ENCODE data around the gene SLC24A3. TPM values are rescaled to one million over a fixed set of nuclear protein-coding genes. Genes with fewer than 3 reads are reported as not detected.

SLC24A3 gene
- total RNA-seq, 3 donors from 2014 or later = 4.9 to 12.3 (median 5.9) TPM

DNA sequence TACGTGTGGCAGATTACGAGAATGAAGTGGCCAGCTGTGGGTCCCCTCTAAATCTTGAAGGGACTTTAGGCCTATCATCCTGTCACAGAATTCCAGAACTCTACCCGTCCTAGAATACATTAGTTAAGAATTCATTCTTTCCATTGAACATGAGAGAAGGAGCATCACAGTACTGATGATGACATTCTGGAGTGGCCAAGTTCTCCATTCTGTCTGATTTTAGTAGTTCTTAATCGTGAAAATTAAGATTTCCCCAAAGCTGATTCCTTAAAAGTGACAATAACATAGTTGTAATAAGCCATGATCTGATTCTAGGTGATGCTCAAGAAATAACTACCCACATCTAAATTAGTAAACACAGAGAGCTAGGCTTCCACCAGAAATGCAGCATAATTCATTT, 510.6 kb downstream of the SLC24A3 start:
- H3K36me3 ChIP-seq = no peaks in the 10 kb centered on the region
- H3K27me3 ChIP-seq = no peaks in the 10 kb centered on the region
- no peak overlapping the region for H3K27ac ChIP-seq
- no peaks in the 10 kb centered on the region for H3K4me1 ChIP-seq
- H3K9me3 ChIP-seq = no peaks in the 10 kb centered on the region
- H3K4me3 ChIP-seq = no peak overlapping the region
- DNase-seq (ENCODE audit: low spot score in 2 of 2) = no peak
- TF ChIP-seq POLR2AphosphoS5 (IDR thresholded peaks at IDR 0.05) = no peak
- TF ChIP-seq POLR2A (IDR thresholded peaks at IDR 0.05) = no peak
- TF ChIP-seq, protein P1, sequence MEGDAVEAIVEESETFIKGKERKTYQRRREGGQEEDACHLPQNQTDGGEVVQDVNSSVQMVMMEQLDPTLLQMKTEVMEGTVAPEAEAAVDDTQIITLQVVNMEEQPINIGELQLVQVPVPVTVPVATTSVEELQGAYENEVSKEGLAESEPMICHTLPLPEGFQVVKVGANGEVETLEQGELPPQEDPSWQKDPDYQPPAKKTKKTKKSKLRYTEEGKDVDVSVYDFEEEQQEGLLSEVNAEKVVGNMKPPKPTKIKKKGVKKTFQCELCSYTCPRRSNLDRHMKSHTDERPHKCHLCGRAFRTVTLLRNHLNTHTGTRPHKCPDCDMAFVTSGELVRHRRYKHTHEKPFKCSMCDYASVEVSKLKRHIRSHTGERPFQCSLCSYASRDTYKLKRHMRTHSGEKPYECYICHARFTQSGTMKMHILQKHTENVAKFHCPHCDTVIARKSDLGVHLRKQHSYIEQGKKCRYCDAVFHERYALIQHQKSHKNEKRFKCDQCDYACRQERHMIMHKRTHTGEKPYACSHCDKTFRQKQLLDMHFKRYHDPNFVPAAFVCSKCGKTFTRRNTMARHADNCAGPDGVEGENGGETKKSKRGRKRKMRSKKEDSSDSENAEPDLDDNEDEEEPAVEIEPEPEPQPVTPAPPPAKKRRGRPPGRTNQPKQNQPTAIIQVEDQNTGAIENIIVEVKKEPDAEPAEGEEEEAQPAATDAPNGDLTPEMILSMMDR (IDR thresholded peaks at IDR 0.05) = no peak
- intact Hi-C loops (cut with DNase I; ENCODE audit: low total_unique reads) = no loop called here

DNA sequence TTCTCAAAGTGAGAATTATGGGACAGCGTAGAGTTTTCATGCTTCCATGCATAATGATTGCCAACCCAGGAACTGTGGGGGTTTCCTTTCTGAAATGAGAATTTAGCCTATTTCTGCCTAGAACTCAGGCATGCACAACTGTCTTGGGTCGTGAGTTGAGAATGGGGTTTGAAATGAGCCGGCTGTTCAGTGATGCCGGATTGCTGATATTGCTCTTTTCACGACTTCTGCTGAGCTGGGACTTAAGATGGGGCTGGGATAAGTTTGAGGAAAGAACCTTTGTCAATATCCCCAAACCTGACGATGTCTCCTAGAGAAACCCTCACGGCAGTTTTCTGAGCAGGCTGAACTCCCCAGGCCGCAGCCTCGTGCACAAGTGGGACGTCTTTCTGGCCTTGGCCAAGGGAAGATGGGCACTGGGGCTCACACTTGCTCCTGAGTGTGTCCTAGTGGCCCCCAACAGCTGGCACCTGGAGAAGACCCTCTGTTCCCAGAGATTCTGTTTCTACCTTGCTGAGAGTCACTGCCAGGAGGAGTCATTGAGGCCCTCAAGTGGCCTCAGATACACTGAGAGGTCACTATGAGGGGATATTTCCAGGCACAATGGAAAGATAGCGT, 511.5 kb downstream of the SLC24A3 start:
- DNase-seq (ENCODE audit: low spot score in 2 of 2) = no peak
- no peaks in the 10 kb centered on the region for H3K36me3 ChIP-seq
- no peak overlapping the region for H3K27ac ChIP-seq
- intact Hi-C loops (cut with DNase I; ENCODE audit: low total_unique reads) = no loop called here
- H3K4me3 ChIP-seq = no peak overlapping the region
- TF ChIP-seq POLR2A (IDR thresholded peaks at IDR 0.05) (no peak), POLR2AphosphoS5 (IDR thresholded peaks at IDR 0.05) (no peak)
- TF ChIP-seq, protein P1 (IDR thresholded peaks at IDR 0.05) = no peak
- H3K4me1 ChIP-seq = no peaks in the 10 kb centered on the region
- no peaks in the 10 kb centered on the region for H3K27me3 ChIP-seq
- no peaks in the 10 kb centered on the region for H3K9me3 ChIP-seq

DNA sequence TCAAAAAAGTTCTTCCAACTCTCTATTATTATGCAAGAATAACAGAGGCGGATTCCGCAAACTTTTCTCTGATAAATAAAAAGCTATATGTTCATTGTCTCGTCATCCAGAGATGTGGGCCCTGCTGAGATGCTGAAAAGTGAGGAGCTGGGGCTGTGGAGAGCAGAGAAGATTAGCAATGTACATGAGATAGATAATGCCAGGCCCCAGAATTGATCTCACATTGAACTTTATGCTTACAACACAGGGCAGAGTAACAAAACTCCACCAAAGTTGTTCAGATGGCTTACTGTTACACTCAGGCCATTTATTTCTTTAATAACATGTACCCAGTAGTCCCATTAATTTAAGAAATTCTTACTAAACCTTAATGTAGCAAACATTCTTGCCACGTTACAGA, 512.9 kb downstream of the SLC24A3 start:
- no peaks in the 10 kb centered on the region for H3K36me3 ChIP-seq
- H3K4me1 ChIP-seq = no peaks in the 10 kb centered on the region
- H3K27ac ChIP-seq = no peak overlapping the region
- TF ChIP-seq POLR2A (IDR thresholded peaks at IDR 0.05) = no peak
- no peak for TF ChIP-seq POLR2AphosphoS5 (IDR thresholded peaks at IDR 0.05)
- TF ChIP-seq, protein P1 (IDR thresholded peaks at IDR 0.05) = no peak
- H3K9me3 ChIP-seq = no peaks in the 10 kb centered on the region
- no peak for DNase-seq (ENCODE audit: low spot score in 2 of 2)
- H3K27me3 ChIP-seq = no peaks in the 10 kb centered on the region
- no peak overlapping the region for H3K4me3 ChIP-seq
- intact Hi-C loops (cut with DNase I; ENCODE audit: low total_unique reads) = no loop called here

DNA sequence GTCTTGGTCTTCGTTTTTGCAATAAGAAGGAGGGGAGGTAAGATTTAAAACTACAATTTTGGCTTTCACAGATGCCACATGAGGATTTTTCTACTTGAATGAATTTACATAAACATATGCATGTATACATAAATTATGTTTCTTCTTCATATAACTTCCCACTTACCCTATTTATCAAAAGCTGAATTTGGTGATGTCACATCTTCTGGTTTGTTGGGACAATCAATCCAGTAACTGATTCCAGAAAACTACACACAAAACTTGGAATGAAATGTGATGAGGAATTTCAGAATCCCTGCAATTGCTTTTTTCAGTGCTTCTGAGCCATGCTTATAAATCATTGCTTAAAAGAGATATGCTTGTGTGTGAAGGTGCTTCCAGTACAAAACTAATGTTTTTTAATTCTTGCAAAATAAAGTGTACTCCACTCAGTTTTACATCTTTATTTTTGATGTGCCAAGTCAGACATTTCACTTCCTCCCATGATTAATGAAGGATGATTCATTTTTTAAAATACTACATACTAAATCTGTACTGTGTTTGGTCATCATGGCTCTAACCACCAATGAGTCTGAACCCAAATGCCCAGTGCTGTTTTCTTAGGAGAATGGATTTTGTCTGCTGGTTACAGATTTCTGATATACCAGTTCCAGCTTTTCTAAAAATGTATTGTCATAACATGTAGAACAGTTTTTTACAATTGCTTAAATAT, 513.5 kb downstream of the SLC24A3 start:
- no peaks in the 10 kb centered on the region for H3K27me3 ChIP-seq
- H3K9me3 ChIP-seq = no peaks in the 10 kb centered on the region
- no peaks in the 10 kb centered on the region for H3K36me3 ChIP-seq
- intact Hi-C loops (cut with DNase I; ENCODE audit: low total_unique reads) = no loop called here
- no peak overlapping the region for H3K27ac ChIP-seq
- H3K4me3 ChIP-seq = no peak overlapping the region
- TF ChIP-seq, protein P1 (IDR thresholded peaks at IDR 0.05) = no peak
- no peak for TF ChIP-seq POLR2AphosphoS5 (IDR thresholded peaks at IDR 0.05)
- TF ChIP-seq POLR2A (IDR thresholded peaks at IDR 0.05) = no peak
- H3K4me1 ChIP-seq = no peaks in the 10 kb centered on the region
- no peak for DNase-seq (ENCODE audit: low spot score in 2 of 2)

DNA sequence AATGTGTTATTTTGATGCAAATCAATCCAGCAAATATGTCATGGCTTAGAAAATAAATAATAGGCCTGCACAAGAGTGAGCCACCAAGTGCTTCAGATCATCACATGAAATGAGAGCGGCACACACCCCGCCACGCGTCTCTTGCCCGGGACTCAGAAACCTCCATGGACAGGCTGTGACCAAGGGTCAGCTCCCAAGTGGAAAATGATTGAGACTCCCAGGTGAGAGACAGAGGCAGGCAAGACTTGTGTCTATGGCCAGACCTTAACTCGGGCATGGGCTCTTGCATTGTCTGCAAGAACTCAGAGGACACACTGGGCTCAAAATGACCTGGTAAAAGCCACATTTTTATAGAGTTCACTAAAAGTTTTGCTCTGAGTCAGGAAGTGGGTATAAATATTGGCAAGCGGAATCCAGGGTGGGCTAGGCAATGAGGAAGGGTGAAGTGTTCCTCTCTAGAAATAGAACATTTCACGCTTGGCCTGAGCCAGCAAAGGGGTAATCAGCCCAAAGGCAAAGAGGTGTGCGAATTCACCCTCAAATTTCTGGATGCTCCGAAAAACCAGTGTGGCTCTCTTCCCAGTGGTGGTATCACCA, 514.9 kb downstream of the SLC24A3 start:
- Histone ChIP-seq H3K36me3 (no peaks in the 10 kb centered on the region), H3K9me3 (no peaks in the 10 kb centered on the region), H3K4me1 (no peaks in the 10 kb centered on the region), H3K4me3 (no peak overlapping the region), H3K27me3 (no peaks in the 10 kb centered on the region), H3K27ac (no peak overlapping the region)
- intact Hi-C loops (cut with DNase I; ENCODE audit: low total_unique reads) = no loop called here
- TF ChIP-seq POLR2AphosphoS5 (IDR thresholded peaks at IDR 0.05) (no peak), POLR2A (IDR thresholded peaks at IDR 0.05) (no peak)
- TF ChIP-seq, protein P1 (IDR thresholded peaks at IDR 0.05) = no peak
- DNase-seq (ENCODE audit: low spot score in 2 of 2) = no peak

Measured in breast epithelium (tissue), 4 donors.